Stimulated activated CD8-positive, alpha-beta memory T cell treated with anti-CD3 and anti-CD28 coated beads, Interleukin-4, amount 100 ng/mL, for 48 hours (primary cell): ENCODE results near the gene PNPLA8.

Experiments used
- DNase-seq: peaks from one replicate; pipeline ENCODE4 v3.0.0-alpha.2; 2020

The PNPLA8 gene

GRCh38 chr7:108434010-108434409 lies 91.9 kb downstream of the PNPLA8 start:
- DNase-seq, result no peak

GRCh38 chr7:108431099-108431498 lies 94.8 kb downstream of the PNPLA8 start:
- DNase-seq, result no peak

- no peak for DNase-seq
These were observed 95.3 kb downstream of the PNPLA8 start for GRCh38 chr7:108430664-108431063.

- no peak for DNase-seq
These were observed 98.2 kb downstream of the PNPLA8 start for GRCh38 chr7:108427766-108428165.

GRCh38 chr7:108425714-108426275 lies 100.1 kb downstream of the PNPLA8 start:
- DNase-seq, result no peak

- DNase-seq, result no peak
These were observed 101.9 kb downstream of the PNPLA8 start for GRCh38 chr7:108424013-108424412.

GRCh38 chr7:108423089-108423989 lies 102.6 kb downstream of the PNPLA8 start:
- DNase-seq, result no peak

GRCh38 chr7:108421720-108422331 lies 104.1 kb downstream of the PNPLA8 start:
- DNase-seq, result no peak
